Heart left ventricle (tissue), 13 donors: ENCODE results near the gene KRT16.

ENCODE experiments used
- CTCF ChIP-seq, 12 donors: fragments of 200-600 bp; sonication (generic) in 4 of 12; IDR thresholded peaks; one replicate each; pipeline versions ENCODE4 v1.5.0 to v1.8.0; 2018 to 2022; ENCODE audit warnings: antibody characterized with exemption in 12 of 12, mild to moderate bottlenecking in 5 of 12
- POLR2A ChIP-seq, 2 donors: fragments of 450-650 bp; IDR thresholded peaks; one replicate each; pipeline ENCODE4 v1.6.1; 2017; ENCODE audit warnings: antibody characterized with exemption in 2 of 2, mild to moderate bottlenecking in 2 of 2, moderate library complexity in 2 of 2
- donor health status: ischemic (EF 13 %, LVEDD 7.1; RV severe dilation, severe dysfunction).
- donor health status: DM: no; HTN: yes; CAD: no.
- donor health status: DM: no; HTN: no; CAD: no.
- donor health status: ischemic (EF 25% LVEDD 6.9; RV normal size, moderate dysfunction).
- donor health status: ischemic (EF 25% LVEDD 5.7; RV mildly dilated, moderate dysfunction).
- donor health status: ischemic (EF 35%, LVEDD 5.7; RV mildly dilated, moderate dysfunction).
- donor health status: nonischemic (EF 11% LVEDD 7.7; RV severe dilation, severe dysfunction).
- donor health status: DM: yes; HTN: yes; CAD: no.
- donor health status: PGD.
- donor health status: ischemic (EF 29% LVEDD 5.4; RV normal size, mild dysfunction).
- donor health status: nonischemic (EF 23%, LVEDD 6.1; RV moderate dilation, normal function).

- TF ChIP-seq CTCF (IDR thresholded peaks at IDR 0.05) = no peak
- TF ChIP-seq POLR2A (IDR thresholded peaks at IDR 0.05) = no peak
Observed at GRCh38 chr17:41575336-41575735, 37.2 kb downstream of the KRT16 start.
